Duodenal mucosa (tissue), 2 donors: ENCODE measurements around the gene U2AF2.

ENCODE experiments used
- H3K27ac ChIP-seq: one replicate; pipeline ENCODE4 v1.7.0; 2013; ENCODE audit warnings: low read depth, low read length
- H3K27me3 ChIP-seq, 2 donors: one replicate each; pipeline ENCODE4 v1.7.0; 2013; ENCODE audit warnings: low read length in 2 of 2, control low read depth in 1 of 2; ENCODE audit not compliant: insufficient read depth in 2 of 2, control insufficient read depth in 1 of 2
- H3K36me3 ChIP-seq, 2 donors: one replicate each; pipeline ENCODE4 v1.7.0; 2013; ENCODE audit warnings: low read length in 2 of 2, control low read depth in 1 of 2; ENCODE audit not compliant: insufficient read depth in 2 of 2, control insufficient read depth in 1 of 2
- H3K4me1 ChIP-seq, 2 donors: one replicate each; pipeline ENCODE4 v1.7.0; 2013; ENCODE audit warnings: low read length in 2 of 2, control low read depth in 1 of 2; ENCODE audit not compliant: insufficient read depth in 2 of 2, control insufficient read depth in 1 of 2
- H3K4me3 ChIP-seq, 2 donors: one replicate each; pipeline ENCODE4 v1.7.0; 2013; ENCODE audit warnings: low read length in 2 of 2, low read depth in 1 of 2
- H3K9ac ChIP-seq, 2 donors: one replicate each; pipeline ENCODE4 v1.7.0; 2013; ENCODE audit warnings: low read length in 2 of 2, low read depth in 1 of 2
- H3K9me3 ChIP-seq, 2 donors: one replicate each; pipeline ENCODE4 v1.7.0; 2013; ENCODE audit warnings: low read length in 2 of 2, control low read depth in 1 of 2; ENCODE audit not compliant: control insufficient read depth in 1 of 2

U2AF2 gene

DNA sequence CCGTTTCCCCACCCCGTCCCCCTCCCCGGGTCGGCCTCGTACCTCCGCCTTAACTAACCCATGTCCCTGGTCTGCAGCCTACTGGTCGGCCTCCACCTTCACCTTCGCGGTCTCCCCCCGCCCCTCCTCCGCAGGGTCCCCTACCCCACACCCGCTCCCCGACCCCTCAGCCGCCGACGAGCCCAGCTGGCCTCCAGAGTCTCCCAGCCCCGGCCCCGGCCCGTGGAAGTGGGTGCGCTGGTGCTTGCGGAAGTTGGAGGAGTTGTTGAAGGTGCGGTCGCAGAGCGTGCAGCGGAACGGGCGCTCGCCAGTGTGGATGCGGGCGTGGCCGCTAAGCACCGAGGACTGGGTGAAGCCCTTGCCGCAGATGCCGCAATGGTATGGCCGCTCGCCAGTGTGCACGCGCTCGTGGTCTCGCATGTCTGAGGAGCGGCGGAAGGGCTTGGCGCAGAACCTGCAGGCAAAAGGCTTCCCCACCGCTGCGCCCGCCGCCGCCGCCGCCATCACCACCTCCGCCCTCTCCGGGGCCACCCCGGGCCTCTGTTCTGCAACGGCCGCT lies 33.1 kb upstream of the U2AF2 start:
- H3K9ac ChIP-seq = no peak overlapping the region
- no peaks in the 10 kb centered on the region for H3K9me3 ChIP-seq
- peaks cover 14 to 17% of the 10 kb centered on the region in 2 donors for H3K4me1 ChIP-seq
- peaks cover 6 to 14% of the 10 kb centered on the region in 2 donors for H3K36me3 ChIP-seq
- H3K27ac ChIP-seq = no peak overlapping the region
- no peak overlapping the region for H3K4me3 ChIP-seq
- H3K27me3 ChIP-seq = no peaks in the 10 kb centered on the region

- no peaks in the 10 kb centered on the region for H3K9me3 ChIP-seq
- H3K36me3 ChIP-seq = peaks cover 3 to 10% of the 10 kb centered on the region in 2 donors
- H3K4me1 ChIP-seq = peaks cover 14 to 19% of the 10 kb centered on the region in 2 donors
- no peak overlapping the region for H3K4me3 ChIP-seq
- H3K27me3 ChIP-seq = no peaks in the 10 kb centered on the region
- H3K9ac ChIP-seq = no peak overlapping the region
- H3K27ac ChIP-seq = no peak overlapping the region
Observed at GRCh38 chr19:55622242-55622969, 32.4 kb upstream of the U2AF2 start.

DNA sequence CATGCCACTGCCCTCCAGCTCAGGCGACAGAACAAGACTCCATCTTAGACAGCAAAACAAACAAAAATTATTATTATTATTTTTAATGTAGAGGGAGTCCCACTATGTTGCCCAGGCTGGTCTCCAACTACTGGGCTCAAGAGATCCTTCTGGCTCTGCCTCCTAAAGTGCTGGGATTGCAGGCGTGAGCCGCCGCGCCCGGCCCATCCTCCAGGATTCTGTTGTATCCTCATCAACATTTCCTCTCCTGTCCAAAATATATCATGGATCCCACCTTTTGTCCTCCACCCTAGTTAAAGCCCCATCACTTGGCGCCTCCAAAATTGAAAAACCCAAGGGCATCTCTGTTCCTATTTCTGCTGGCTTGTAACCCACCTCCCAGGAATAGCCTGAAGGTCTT lies 31.7 kb upstream of the U2AF2 start:
- peaks cover 0 to 9% of the 10 kb centered on the region in 2 donors for H3K36me3 ChIP-seq
- H3K9me3 ChIP-seq = no peaks in the 10 kb centered on the region
- H3K27ac ChIP-seq = no peak overlapping the region
- H3K27me3 ChIP-seq = no peaks in the 10 kb centered on the region
- peaks cover 14 to 19% of the 10 kb centered on the region in 2 donors for H3K4me1 ChIP-seq
- no peak overlapping the region for H3K4me3 ChIP-seq
- no peak overlapping the region for H3K9ac ChIP-seq

- H3K9me3 ChIP-seq = no peaks in the 10 kb centered on the region
- H3K9ac ChIP-seq = peak overlapping the region in 1 of 2 donors; percentile 59
- H3K4me3 ChIP-seq = peak overlapping the region; percentile 10 to 52
- peaks cover 0 to 9% of the 10 kb centered on the region in 2 donors for H3K36me3 ChIP-seq
- no peaks in the 10 kb centered on the region for H3K27me3 ChIP-seq
- H3K4me1 ChIP-seq = peaks cover 14 to 19% of the 10 kb centered on the region in 2 donors
- no peak overlapping the region for H3K27ac ChIP-seq
Observed at GRCh38 chr19:55623561-55623960, 31.3 kb upstream of the U2AF2 start.

GRCh38 chr19:55624109-55625003 lies 30.5 kb upstream of the U2AF2 start, which contains the start of gene ZNF784:
ZNF784 (minus strand) TSS chr19:55624566; CDS start chr19:55624561, 5 bp downstream.
- peak within 1 kb of the TSS; percentile 99 for H3K27ac ChIP-seq
- H3K4me3 ChIP-seq = peak within 1 kb of the TSS; percentile 62 to 64
- H3K36me3 ChIP-seq = peaks cover 0 to 9% of the 10 kb centered on the region in 2 donors
- no peaks in the 10 kb centered on the region for H3K27me3 ChIP-seq
- H3K9ac ChIP-seq = peak within 1 kb of the TSS; percentile 59 to 69
- no peaks in the 10 kb centered on the region for H3K9me3 ChIP-seq
- H3K4me1 ChIP-seq = peaks cover 14 to 19% of the 10 kb centered on the region in 2 donors

- H3K27ac ChIP-seq = no peak overlapping the region
- H3K4me3 ChIP-seq = peak overlapping the region; percentile 62 to 64
- no peaks in the 10 kb centered on the region for H3K9me3 ChIP-seq
- no peaks in the 10 kb centered on the region for H3K27me3 ChIP-seq
- peaks cover 0 to 9% of the 10 kb centered on the region in 2 donors for H3K36me3 ChIP-seq
- peaks cover 14 to 19% of the 10 kb centered on the region in 2 donors for H3K4me1 ChIP-seq
- H3K9ac ChIP-seq = peak overlapping the region; percentile 59 to 69
Observed at GRCh38 chr19:55625004-55625326, 29.9 kb upstream of the U2AF2 start.

DNA sequence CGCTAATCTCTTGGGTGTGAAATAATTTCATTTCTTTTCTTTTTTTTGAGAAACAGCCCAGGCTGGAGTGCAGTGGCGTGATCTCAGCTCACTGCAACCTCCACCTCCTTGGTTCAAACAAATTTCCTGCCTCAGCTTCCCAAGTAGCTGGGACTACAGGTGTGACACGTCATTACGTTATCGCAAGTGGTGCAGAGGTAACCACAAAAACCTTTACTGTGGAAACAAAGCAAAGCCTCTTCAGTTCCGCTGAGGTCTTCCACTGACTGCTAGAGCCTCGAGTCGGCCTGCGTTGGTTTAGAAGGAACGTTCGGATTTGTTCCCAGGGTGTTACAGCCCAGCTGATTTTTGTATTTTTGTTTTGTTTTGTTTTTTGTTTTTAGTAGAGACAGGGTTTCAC lies 28.5 kb upstream of the U2AF2 start:
- Histone ChIP-seq H3K36me3 (peaks cover 0 to under 1% of the 10 kb centered on the region in 2 donors), H3K27ac (peak overlapping the region; percentile 10), H3K4me1 (peaks cover 14 to 19% of the 10 kb centered on the region in 2 donors), H3K27me3 (no peaks in the 10 kb centered on the region), H3K9ac (peak overlapping the region in 1 of 2 donors; percentile 47), H3K4me3 (no peak overlapping the region), H3K9me3 (no peaks in the 10 kb centered on the region)

DNA sequence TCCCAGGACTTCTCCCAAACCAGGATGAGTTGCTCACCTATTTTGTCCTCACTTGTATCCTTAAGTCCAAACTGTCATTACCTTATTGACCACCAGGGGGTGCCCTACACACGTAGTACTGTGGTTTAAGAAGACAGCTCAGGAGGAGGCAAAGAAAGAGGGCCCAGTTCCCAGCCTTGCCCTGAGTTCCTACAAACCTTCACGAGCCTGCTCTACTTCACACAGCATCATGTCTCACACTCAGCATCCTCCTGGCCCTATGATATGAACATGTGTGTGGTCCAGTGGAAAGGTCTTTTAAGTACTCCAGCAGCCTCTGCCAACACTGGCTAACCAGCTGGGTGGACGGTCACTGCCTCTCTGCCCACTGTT lies 22.4 kb upstream of the U2AF2 start:
- no peaks in the 10 kb centered on the region for H3K9me3 ChIP-seq
- no peak overlapping the region for H3K4me3 ChIP-seq
- peaks cover 14 to 26% of the 10 kb centered on the region in 2 donors for H3K4me1 ChIP-seq
- H3K27ac ChIP-seq = no peak overlapping the region
- H3K36me3 ChIP-seq = no peaks in the 10 kb centered on the region
- no peaks in the 10 kb centered on the region for H3K27me3 ChIP-seq
- no peak overlapping the region for H3K9ac ChIP-seq

GRCh38 chr19:55633861-55634260 lies 21.0 kb upstream of the U2AF2 start:
- no peak overlapping the region for H3K27ac ChIP-seq
- no peak overlapping the region for H3K9ac ChIP-seq
- H3K4me1 ChIP-seq = peaks cover 14 to 26% of the 10 kb centered on the region in 2 donors
- no peaks in the 10 kb centered on the region for H3K27me3 ChIP-seq
- H3K36me3 ChIP-seq = no peaks in the 10 kb centered on the region
- no peak overlapping the region for H3K4me3 ChIP-seq
- no peaks in the 10 kb centered on the region for H3K9me3 ChIP-seq

GRCh38 chr19:55635334-55635717 lies 19.5 kb upstream of the U2AF2 start:
- peaks cover 14 to 34% of the 10 kb centered on the region in 2 donors for H3K4me1 ChIP-seq
- H3K27ac ChIP-seq = peak overlapping the region; percentile 80
- peak overlapping the region; percentile 90 to 99 for H3K9ac ChIP-seq
- no peaks in the 10 kb centered on the region for H3K36me3 ChIP-seq
- H3K4me3 ChIP-seq = peak overlapping the region; percentile 92 to 94
- H3K9me3 ChIP-seq = no peaks in the 10 kb centered on the region
- no peaks in the 10 kb centered on the region for H3K27me3 ChIP-seq
